Activated CD8-positive, alpha-beta memory T cell treated with anti-CD3 and anti-CD28 coated beads, Interleukin-2, amount 50 U/mL, for 24 hours (primary cell): Measurements from ENCODE around the gene DBR1.

Experiments
- DNase-seq: peaks from one replicate; pipeline ENCODE4 v3.0.0-alpha.2; 2020; ENCODE audit errors: extremely low read depth

DBR1 gene

GRCh38 chr3:138124188-138124587 lies 50.5 kb downstream of the DBR1 start:
- DNase-seq = no peak

GRCh38 chr3:138119423-138119766 lies 55.3 kb downstream of the DBR1 start:
- no peak for DNase-seq

- peak; percentile 21 for DNase-seq
Observed at GRCh38 chr3:138118612-138119422, 55.9 kb downstream of the DBR1 start.

- DNase-seq = no peak
Observed at GRCh38 chr3:138114988-138115971, 59.4 kb downstream of the DBR1 start, which contains the start of gene DZIP1L. Gene DZIP1L (minus strand): TSS chr3:138115608. CDS start chr3:138103971, 11,637 bp downstream.

- no peak for DNase-seq
Observed at GRCh38 chr3:138114431-138114918, 60.2 kb downstream of the DBR1 start.

- no peak for DNase-seq
Observed at GRCh38 chr3:138113326-138113725, 61.4 kb downstream of the DBR1 start.

GRCh38 chr3:138112362-138112761 lies 62.4 kb downstream of the DBR1 start:
- no peak for DNase-seq
